ENCODE results near the gene OSTM1.
"Not testable (repeated sequence)": the region's sequence is repeated elsewhere in the genome, so short reads cannot be mapped to it uniquely, and the experiment has no call there.

OSTM1 gene

GRCh38 chr6:108027056-108027455 lies 47.5 kb downstream of the OSTM1 start:
- Histone ChIP-seq H3K4me3 (replicated peaks; ENCODE audit: insufficient read depth, low read length) (no peak overlapping the region), H3K27ac (replicated peaks) (no peak overlapping the region), H3K27me3 (ENCODE audit: insufficient read depth, poor library complexity, severe bottlenecking) (no peaks in the 10 kb centered on the region)
- no peak for TF ChIP-seq GABPA (IDR thresholded peaks at IDR 0.05; ENCODE audit: low read depth)
- no peak for TF ChIP-seq POLR2AphosphoS5 (IDR thresholded peaks at IDR 0.05; ENCODE audit: low read depth)
- TF ChIP-seq SPI1 (IDR thresholded peaks at IDR 0.05; ENCODE audit: borderline replicate concordance, low read depth) = no peak
- TF ChIP-seq REST (IDR thresholded peaks at IDR 0.05; ENCODE audit: insufficient replicate concordance, low read depth) = no peak
- no peak for TF ChIP-seq CTCF (IDR thresholded peaks at IDR 0.05; ENCODE audit: insufficient read depth, low read length)
- DNase-seq (ENCODE audit: low read depth in 1 of 2, low spot score in 1 of 2) = no peak

GRCh38 chr6:108024427-108025073 lies 50.0 kb downstream of the OSTM1 start:
- H3K27me3 ChIP-seq (ENCODE audit: insufficient read depth, poor library complexity, severe bottlenecking) = no peaks in the 10 kb centered on the region
- no peak overlapping the region for H3K27ac ChIP-seq (replicated peaks)
- no peak for DNase-seq (ENCODE audit: low read depth in 1 of 2, low spot score in 1 of 2)
- no peak overlapping the region for H3K4me3 ChIP-seq (replicated peaks; ENCODE audit: insufficient read depth, low read length)
- no peak for TF ChIP-seq GABPA (IDR thresholded peaks at IDR 0.05; ENCODE audit: low read depth)
- TF ChIP-seq CTCF (IDR thresholded peaks at IDR 0.05; ENCODE audit: insufficient read depth, low read length) = no peak
- no peak for TF ChIP-seq REST (IDR thresholded peaks at IDR 0.05; ENCODE audit: insufficient replicate concordance, low read depth)
- TF ChIP-seq SPI1 (IDR thresholded peaks at IDR 0.05; ENCODE audit: borderline replicate concordance, low read depth) = no peak
- TF ChIP-seq POLR2AphosphoS5 (IDR thresholded peaks at IDR 0.05; ENCODE audit: low read depth) = no peak

- H3K27me3 ChIP-seq (ENCODE audit: insufficient read depth, poor library complexity, severe bottlenecking) = no peaks in the 10 kb centered on the region
- DNase-seq (ENCODE audit: low read depth in 1 of 2, low spot score in 1 of 2) = no peak
- no peak for TF ChIP-seq POLR2AphosphoS5 (IDR thresholded peaks at IDR 0.05; ENCODE audit: low read depth)
- TF ChIP-seq SPI1 (IDR thresholded peaks at IDR 0.05; ENCODE audit: borderline replicate concordance, low read depth) = no peak
- TF ChIP-seq GABPA (IDR thresholded peaks at IDR 0.05; ENCODE audit: low read depth) = no peak
- TF ChIP-seq CTCF (IDR thresholded peaks at IDR 0.05; ENCODE audit: insufficient read depth, low read length) = no peak
- TF ChIP-seq REST (IDR thresholded peaks at IDR 0.05; ENCODE audit: insufficient replicate concordance, low read depth) = no peak
- no peak overlapping the region for H3K27ac ChIP-seq (replicated peaks)
- H3K4me3 ChIP-seq (replicated peaks; ENCODE audit: insufficient read depth, low read length) = no peak overlapping the region
Observed at GRCh38 chr6:108020472-108021116, 53.9 kb downstream of the OSTM1 start.

- not testable (repeated sequence) for H3K4me3 ChIP-seq (replicated peaks; ENCODE audit: insufficient read depth, low read length); DNase-seq (ENCODE audit: low read depth in 1 of 2, low spot score in 1 of 2); H3K27me3 ChIP-seq (ENCODE audit: insufficient read depth, poor library complexity, severe bottlenecking); H3K27ac ChIP-seq (replicated peaks)
Observed at GRCh38 chr6:108016283-108016682, 58.3 kb downstream of the OSTM1 start.
